ENCODE data around the gene NBPF6. TPM values are rescaled to one million over a fixed set of nuclear protein-coding genes. Genes with fewer than 3 reads are reported as not detected.
"Not testable (repeated sequence)": the region's sequence is repeated elsewhere in the genome, so short reads cannot be mapped to it uniquely, and the experiment has no call there.

NBPF6 gene, protein sequence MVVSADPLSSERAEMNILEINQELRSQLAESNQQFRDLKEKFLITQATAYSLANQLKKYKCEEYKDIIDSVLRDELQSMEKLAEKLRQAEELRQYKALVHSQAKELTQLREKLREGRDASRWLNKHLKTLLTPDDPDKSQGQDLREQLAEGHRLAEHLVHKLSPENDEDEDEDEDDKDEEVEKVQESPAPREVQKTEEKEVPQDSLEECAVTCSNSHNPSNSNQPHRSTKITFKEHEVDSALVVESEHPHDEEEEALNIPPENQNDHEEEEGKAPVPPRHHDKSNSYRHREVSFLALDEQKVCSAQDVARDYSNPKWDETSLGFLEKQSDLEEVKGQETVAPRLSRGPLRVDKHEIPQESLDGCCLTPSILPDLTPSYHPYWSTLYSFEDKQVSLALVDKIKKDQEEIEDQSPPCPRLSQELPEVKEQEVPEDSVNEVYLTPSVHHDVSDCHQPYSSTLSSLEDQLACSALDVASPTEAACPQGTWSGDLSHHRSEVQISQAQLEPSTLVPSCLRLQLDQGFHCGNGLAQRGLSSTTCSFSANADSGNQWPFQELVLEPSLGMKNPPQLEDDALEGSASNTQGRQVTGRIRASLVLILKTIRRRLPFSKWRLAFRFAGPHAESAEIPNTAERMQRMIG
- total RNA-seq (not detected), polyA plus RNA-seq (not detected)
- long read RNA-seq, donor 1: 0 reads
- long read RNA-seq, donor 2: 0 reads
- long read RNA-seq, donor 3: 0 reads
- long read RNA-seq, donor 4: 0 reads

DNA sequence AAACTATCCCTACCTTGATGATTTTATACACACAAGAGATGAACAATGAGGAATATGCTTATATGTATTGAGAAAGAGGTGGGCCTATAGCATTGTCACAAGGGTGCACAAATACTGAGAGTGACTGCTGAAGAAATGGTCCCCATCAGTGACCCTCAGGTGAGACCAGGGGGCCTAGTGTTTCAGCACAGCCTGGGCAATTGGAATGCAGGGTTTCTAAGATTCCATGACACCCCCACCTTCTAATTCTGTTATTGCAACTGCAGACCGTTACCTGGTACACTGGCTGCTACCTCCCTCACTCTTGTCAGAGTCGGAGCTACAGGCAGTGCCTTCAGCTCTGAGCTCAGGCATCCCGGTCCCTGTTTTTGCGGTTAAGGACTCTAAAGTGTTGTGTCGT is at the start of gene NBPF6:
TSS of gene NBPF6 (plus strand) at position 301 of the 400 bp plus-strand sequence. CDS start 259 bp downstream, outside the sequence.
- ATAC-seq; H3K4me3 ChIP-seq (ENCODE audit: low read length); H3K9me3 ChIP-seq (ENCODE audit: control insufficient read depth, low read length); H3K4me1 ChIP-seq (ENCODE audit: control insufficient read depth, insufficient read depth, low read length); DNase-seq; H3K27me3 ChIP-seq (ENCODE audit: control insufficient read depth, insufficient read depth); intact Hi-C loops (cut with DNase I); H3K27ac ChIP-seq (ENCODE audit: low read length): not testable (repeated sequence)
- WGBS: 67% methylated on average over 1 of the region's 5 CpGs

DNA sequence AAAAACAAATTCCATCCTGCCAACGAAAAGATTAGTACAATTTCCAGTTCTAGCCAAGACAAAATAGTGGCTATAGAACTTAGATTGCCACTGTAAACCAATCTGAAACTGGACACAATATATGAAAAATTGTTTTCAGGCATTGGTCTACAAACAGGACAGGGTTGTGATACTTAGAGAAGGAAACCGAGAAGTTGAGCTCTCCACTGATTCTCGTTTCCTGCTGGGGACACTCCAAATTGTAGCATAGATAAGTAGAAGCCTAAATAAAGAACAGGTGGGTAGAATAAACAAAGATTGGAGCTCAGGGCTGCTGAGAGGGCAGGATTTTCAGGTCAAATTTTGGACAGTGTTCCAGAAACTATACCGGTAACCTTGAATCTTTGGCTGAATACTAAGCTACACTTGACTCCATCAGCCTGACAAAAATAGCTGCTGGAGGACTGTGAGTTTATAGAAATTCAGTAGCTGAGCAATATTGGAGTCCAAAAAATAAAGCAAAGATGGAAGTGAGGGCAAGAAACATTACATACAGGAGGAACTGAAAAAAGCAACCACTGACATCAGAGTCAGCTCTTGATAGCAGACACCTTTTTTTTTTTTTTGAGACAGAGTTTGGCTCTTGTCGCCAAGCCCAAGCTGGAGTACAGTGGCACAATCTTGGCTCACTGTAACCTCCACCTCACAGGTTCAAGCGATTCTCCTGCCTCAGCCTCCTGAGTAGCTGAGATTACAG is 38.9 kb upstream of the NBPF6 start:
- intact Hi-C loops (cut with DNase I); H3K9me3 ChIP-seq (ENCODE audit: control insufficient read depth, low read length); H3K4me3 ChIP-seq (ENCODE audit: low read length); H3K27me3 ChIP-seq (ENCODE audit: control insufficient read depth, insufficient read depth); H3K4me1 ChIP-seq (ENCODE audit: control insufficient read depth, insufficient read depth, low read length); DNase-seq; ATAC-seq; H3K27ac ChIP-seq (ENCODE audit: low read length): not testable (repeated sequence)
- WGBS: no CpG with 5 or more reads among the region's 6 CpGs

DNA sequence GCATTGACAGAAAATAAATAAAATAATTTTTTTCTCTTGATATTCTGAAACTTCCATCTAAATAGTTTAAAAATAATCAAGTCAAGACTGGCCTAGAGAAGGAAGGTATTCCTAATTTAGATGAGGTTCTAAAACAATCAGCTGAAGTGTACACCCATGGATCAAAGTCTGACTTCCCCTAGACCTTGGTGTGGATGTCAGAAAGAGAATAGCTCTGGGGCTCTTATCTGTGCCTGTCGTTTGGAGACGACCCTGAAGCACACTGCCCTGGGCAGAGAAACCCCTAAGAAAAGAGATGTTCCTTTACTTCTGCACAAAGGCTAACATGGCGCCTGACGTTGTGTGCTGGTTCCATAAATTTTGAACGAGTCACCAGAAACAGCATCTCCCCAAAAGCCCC is 30.0 kb upstream of the NBPF6 start:
- H3K9me3 ChIP-seq (ENCODE audit: control insufficient read depth, low read length); DNase-seq; H3K27ac ChIP-seq (ENCODE audit: low read length); ATAC-seq; H3K27me3 ChIP-seq (ENCODE audit: control insufficient read depth, insufficient read depth); H3K4me3 ChIP-seq (ENCODE audit: low read length); intact Hi-C loops (cut with DNase I); H3K4me1 ChIP-seq (ENCODE audit: control insufficient read depth, insufficient read depth, low read length): not testable (repeated sequence)
- no CpG with 5 or more reads among the region's 5 CpGs for WGBS

DNA sequence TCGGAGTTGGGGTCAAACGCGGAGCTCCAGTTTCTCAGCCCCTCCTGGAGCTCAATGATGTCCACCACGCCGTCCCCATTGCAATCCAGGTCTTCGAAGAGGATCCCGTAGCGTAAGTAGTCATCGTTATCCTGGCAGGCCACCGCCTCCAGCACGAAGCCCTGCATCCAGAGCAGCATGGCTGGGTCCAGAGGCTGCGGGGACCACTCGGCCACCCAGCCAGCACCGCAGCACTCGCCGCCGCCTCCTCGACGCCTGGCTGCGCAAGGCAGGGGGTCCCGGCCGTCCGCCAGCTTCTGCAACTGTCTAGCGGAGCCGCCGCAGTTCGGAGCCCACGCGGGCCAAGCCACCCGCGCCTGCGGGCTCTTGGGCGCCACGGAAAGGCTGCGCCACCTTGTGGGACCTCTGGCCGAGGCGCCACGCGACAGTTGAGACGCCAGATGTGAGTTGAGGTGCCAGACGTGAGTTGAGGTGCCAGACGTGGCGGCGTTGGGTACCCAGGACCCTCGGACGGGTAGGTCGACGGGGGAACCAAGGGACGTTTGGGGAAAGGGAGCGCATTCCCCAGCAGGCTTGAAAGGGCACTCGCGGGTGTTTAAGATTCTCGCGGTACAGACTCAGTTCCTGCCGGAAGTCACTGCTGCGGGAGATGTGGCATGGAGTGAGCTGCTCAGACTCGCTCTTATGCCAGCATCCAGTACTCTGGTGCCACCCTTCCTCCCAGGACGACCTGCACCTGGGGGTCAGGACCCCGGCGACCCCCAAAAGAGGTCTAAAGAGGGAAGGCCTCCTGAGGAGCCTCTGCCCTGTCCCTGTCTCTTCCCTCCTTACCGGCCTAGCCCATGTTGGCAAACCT is 28.9 kb upstream of the NBPF6 start:
- H3K9me3 ChIP-seq (ENCODE audit: control insufficient read depth, low read length); H3K4me1 ChIP-seq (ENCODE audit: control insufficient read depth, insufficient read depth, low read length); H3K27me3 ChIP-seq (ENCODE audit: control insufficient read depth, insufficient read depth); ATAC-seq; DNase-seq; intact Hi-C loops (cut with DNase I); H3K27ac ChIP-seq (ENCODE audit: low read length); H3K4me3 ChIP-seq (ENCODE audit: low read length): not testable (repeated sequence)
- WGBS: no CpG with 5 or more reads among the region's 61 CpGs

DNA sequence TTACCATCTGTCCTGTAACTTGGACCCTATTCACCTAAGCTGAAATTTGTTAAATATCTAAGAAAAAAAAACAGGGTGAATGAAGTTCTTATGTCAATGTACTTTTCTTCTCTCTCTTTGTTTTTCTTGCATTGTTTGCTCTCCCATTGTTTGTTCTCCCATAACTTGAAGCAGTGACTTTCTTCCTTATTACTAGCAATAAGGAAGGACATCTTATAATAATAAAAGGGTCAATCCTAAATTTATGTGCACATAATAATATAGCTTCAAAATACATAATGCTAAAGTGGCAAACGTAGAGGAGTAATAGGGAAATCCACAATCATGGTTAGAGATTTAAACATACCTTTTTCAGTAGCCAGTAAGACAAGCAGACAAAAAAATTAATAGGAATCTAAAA is 23.3 kb upstream of the NBPF6 start:
- H3K27ac ChIP-seq (ENCODE audit: low read length); DNase-seq; H3K4me1 ChIP-seq (ENCODE audit: control insufficient read depth, insufficient read depth, low read length); H3K4me3 ChIP-seq (ENCODE audit: low read length); H3K27me3 ChIP-seq (ENCODE audit: control insufficient read depth, insufficient read depth); intact Hi-C loops (cut with DNase I); ATAC-seq; H3K9me3 ChIP-seq (ENCODE audit: control insufficient read depth, low read length): not testable (repeated sequence)
- WGBS: 46% methylated on average over 1 of the region's 1 CpG

DNA sequence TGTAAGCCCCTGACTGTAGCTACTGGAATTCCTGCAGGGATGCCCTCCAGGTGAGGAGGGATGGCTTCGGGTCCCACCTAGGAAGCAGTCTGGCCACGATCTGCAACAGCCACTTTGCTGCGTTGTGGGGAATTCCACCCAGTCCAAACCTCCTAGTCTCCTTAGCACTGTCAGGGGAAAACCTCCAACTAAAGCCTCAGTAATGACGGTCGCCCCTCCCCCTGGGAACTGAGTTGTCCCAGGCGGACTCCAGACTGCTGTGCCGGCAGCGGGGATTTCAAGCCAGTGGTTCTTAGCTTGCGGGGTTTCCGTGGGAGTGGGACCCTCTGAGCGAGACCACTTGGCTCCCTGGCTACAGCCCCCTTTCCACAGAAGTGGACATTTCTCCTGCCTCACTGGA is 18.1 kb upstream of the NBPF6 start:
- H3K9me3 ChIP-seq (ENCODE audit: control insufficient read depth, low read length); DNase-seq; H3K4me1 ChIP-seq (ENCODE audit: control insufficient read depth, insufficient read depth, low read length); ATAC-seq; H3K27ac ChIP-seq (ENCODE audit: low read length); H3K4me3 ChIP-seq (ENCODE audit: low read length); H3K27me3 ChIP-seq (ENCODE audit: control insufficient read depth, insufficient read depth); intact Hi-C loops (cut with DNase I): not testable (repeated sequence)
- WGBS: no CpG with 5 or more reads among the region's 11 CpGs

DNA sequence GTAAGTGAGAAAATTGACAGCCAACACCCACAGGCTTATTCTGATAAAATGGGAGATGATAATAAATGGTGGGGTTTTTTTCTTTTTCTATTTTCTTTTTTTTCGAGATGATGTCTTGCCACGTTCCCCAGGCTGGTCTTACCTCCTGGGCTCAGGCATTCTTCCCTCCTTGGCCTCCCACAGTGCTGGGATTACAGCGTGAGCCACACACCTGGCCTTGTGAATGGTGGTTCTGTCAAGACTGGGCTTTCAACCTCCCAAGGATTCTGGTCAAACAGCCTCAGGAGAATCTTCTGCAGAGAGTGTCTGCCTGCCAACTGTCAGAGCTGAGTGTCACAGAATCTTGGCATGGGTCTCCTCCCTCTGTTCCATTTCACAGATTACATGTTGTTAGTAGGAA is 16.7 kb upstream of the NBPF6 start:
- ATAC-seq; H3K9me3 ChIP-seq (ENCODE audit: control insufficient read depth, low read length); H3K27ac ChIP-seq (ENCODE audit: low read length); H3K4me1 ChIP-seq (ENCODE audit: control insufficient read depth, insufficient read depth, low read length); DNase-seq; H3K27me3 ChIP-seq (ENCODE audit: control insufficient read depth, insufficient read depth); H3K4me3 ChIP-seq (ENCODE audit: low read length); intact Hi-C loops (cut with DNase I): not testable (repeated sequence)
- WGBS: no CpG with 5 or more reads among the region's 3 CpGs

DNA sequence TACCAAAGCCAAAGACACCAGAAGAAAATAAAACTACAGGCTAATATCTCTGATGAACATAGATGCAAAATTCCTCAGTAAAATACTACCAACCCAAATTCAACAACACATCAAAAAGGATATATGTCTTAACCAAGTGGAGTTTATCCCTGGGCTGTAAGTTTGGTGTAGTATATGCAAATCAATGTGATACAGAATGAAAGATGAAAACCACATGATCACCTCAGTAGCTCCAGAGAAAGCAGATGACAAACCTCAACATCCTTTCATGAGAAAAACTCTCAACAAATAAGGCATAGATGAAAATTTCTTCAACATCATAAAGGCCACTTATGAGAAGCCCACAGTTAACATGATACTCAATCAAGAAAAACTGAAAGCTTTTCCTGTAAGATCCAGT is 11.6 kb upstream of the NBPF6 start:
- H3K27ac ChIP-seq (ENCODE audit: low read length); intact Hi-C loops (cut with DNase I); DNase-seq; H3K27me3 ChIP-seq (ENCODE audit: control insufficient read depth, insufficient read depth); H3K4me3 ChIP-seq (ENCODE audit: low read length); H3K4me1 ChIP-seq (ENCODE audit: control insufficient read depth, insufficient read depth, low read length); H3K9me3 ChIP-seq (ENCODE audit: control insufficient read depth, low read length); ATAC-seq: not testable (repeated sequence)

DNA sequence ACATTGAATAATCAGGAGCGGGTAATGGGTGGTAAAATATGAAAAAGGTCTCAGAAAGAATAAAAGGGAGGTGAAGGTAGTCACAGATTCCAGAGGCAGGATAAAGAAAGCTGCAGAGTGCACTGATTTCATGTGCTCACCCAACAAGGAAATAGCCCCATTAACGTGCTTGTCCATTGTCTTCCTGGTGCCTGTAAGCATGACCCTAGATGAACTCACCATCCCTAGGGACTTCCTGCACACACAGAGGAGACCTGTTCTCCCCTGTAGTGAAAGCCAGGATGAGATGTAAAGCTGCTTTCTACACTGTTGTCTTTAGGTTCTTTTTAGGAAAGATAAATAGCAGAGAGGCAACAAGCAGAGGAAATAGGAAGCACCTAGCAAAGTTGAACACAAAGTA is 4.4 kb downstream of the NBPF6 start:
- no CpG with 5 or more reads among the region's 2 CpGs for WGBS
- ATAC-seq; H3K4me3 ChIP-seq (ENCODE audit: low read length); DNase-seq; H3K27me3 ChIP-seq (ENCODE audit: control insufficient read depth, insufficient read depth); H3K27ac ChIP-seq (ENCODE audit: low read length); H3K9me3 ChIP-seq (ENCODE audit: control insufficient read depth, low read length); H3K4me1 ChIP-seq (ENCODE audit: control insufficient read depth, insufficient read depth, low read length); intact Hi-C loops (cut with DNase I): not testable (repeated sequence)

DNA sequence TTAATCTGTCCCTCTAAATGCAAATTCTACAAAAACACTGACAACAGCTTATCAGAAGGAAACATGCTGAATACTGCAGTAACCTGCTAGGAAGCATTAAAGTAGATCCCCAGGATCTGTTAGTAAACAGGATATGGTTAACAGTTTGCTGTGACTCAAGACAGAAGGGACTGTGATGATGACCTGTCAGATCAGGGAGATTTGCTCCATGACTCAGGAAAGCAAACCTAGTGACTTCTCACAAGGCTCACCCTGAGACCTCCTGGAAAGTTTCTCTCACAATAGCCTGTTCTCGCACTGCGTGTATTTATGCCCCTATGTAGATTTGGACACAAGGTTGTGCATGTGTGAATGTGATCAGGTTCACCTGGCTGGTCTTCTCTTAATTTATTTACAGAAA is 8.5 kb downstream of the NBPF6 start:
- intact Hi-C loops (cut with DNase I); ATAC-seq; H3K27ac ChIP-seq (ENCODE audit: low read length); H3K27me3 ChIP-seq (ENCODE audit: control insufficient read depth, insufficient read depth); DNase-seq; H3K4me3 ChIP-seq (ENCODE audit: low read length); H3K9me3 ChIP-seq (ENCODE audit: control insufficient read depth, low read length); H3K4me1 ChIP-seq (ENCODE audit: control insufficient read depth, insufficient read depth, low read length): not testable (repeated sequence)
- no CpG with 5 or more reads among the region's 2 CpGs for WGBS

Measured in right cardiac atrium (tissue), 5 donors.